AG09309 (cell line): Measurements from ENCODE around the gene CCDC78.

Experiments
- DNase-seq: peaks from one replicate; pipeline ENCODE4 v3.0.0-alpha.2; 2010; ENCODE audit warnings: low read depth
- H3K4me3 ChIP-seq: 2 replicates; pipeline ENCODE4 v1.5.1; 2011; ENCODE audit warnings: mild to moderate bottlenecking, low read depth, low read length, moderate library complexity; ENCODE audit not compliant: control insufficient read depth
- TF ChIP-seq, protein P1 (sequence below): IDR thresholded peaks from 2 replicates; pipeline ENCODE4 v1.5.1; 2011; ENCODE audit warnings: mild to moderate bottlenecking, low read depth, low read length, inconsistent platforms; ENCODE audit not compliant: insufficient read depth, control insufficient read depth; ENCODE audit errors: missing control alignments

The CCDC78 gene

DNA sequence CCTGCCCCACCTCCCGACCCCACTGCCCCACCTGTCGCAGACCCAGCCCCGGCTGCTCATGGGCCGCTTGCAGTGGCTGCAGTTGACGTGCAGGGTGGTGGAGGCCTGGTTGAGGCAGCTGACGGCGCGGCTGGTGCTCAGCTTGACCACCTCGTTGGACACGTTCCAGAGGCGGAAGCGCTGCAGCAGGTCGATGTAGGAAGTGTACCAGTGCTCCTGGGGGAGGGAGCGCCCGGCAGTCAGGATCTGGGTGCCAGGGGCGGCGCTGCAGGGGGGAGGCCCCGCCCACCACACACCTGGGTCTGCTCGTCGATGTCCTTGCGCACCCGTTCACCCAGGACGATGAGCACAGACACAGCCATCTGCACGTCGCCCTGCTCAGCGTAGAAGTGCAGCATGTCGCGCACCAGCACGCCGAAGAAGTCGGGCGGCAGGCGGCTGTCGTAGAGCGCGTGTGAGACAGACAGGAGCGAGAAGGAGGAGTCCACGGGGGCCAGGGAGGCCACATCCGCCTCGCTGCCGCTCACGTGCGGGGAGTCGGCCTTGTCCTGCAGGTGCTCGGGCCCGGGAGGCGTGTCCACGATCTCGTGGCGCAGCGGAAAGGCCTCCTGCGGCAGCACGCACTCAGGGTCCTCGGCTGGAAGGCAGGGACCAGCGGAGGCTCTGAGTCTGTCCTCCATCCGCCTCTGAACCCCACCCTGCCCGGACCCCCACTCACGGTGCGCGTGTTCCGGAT is 41.1 kb downstream of the CCDC78 start:
- TF ChIP-seq, protein P1, sequence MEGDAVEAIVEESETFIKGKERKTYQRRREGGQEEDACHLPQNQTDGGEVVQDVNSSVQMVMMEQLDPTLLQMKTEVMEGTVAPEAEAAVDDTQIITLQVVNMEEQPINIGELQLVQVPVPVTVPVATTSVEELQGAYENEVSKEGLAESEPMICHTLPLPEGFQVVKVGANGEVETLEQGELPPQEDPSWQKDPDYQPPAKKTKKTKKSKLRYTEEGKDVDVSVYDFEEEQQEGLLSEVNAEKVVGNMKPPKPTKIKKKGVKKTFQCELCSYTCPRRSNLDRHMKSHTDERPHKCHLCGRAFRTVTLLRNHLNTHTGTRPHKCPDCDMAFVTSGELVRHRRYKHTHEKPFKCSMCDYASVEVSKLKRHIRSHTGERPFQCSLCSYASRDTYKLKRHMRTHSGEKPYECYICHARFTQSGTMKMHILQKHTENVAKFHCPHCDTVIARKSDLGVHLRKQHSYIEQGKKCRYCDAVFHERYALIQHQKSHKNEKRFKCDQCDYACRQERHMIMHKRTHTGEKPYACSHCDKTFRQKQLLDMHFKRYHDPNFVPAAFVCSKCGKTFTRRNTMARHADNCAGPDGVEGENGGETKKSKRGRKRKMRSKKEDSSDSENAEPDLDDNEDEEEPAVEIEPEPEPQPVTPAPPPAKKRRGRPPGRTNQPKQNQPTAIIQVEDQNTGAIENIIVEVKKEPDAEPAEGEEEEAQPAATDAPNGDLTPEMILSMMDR: no peak
- no peak overlapping the region; the same call in 1 of the 2 replicates for H3K4me3 ChIP-seq
- DNase-seq: no peak

DNA sequence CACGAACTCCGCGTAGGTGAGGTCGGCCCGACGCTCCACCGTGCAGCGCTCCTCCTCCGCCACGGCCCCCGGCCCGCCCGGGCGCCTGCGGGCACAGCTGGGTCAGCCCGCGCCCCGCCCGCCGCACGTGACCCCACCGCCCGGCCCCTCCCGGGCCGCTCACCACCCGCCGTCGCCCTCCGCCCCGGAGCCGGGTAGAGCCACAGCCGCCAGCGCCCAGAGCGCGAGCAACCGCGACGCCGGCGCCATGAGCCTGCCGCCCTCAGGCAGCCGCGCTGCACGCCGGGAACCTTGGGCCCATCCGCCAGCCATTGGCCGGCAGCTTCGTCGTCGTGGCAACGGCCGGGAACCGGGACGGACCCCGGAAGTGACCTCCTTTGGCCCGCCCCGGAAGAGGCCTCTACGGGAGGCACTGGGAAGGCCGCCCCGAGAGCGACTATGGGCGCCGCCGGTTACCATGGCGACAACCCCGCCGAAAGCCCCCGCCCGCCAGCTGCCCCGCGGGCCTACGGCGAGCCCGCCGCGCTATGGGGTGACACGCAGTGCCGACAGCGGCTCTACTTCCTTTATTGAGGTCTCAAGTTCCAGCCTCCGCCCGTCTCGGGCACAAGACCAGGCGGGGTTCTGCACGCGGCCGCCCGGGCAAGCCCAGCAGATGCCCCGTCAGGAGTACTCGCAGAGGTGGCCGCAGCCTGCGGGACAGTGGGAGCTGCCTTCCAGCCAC is 42.0 kb downstream of the CCDC78 start, which contains the start of gene JMJD8:
Gene JMJD8 (minus strand): TSS at position 264 of the 724 bp plus-strand sequence. CDS start 15 bp downstream, at position 249.
- TF ChIP-seq, protein P1: no peak
- peak within 1 kb of the TSS; percentile 63 for H3K4me3 ChIP-seq
- DNase-seq: peak; percentile 69

DNA sequence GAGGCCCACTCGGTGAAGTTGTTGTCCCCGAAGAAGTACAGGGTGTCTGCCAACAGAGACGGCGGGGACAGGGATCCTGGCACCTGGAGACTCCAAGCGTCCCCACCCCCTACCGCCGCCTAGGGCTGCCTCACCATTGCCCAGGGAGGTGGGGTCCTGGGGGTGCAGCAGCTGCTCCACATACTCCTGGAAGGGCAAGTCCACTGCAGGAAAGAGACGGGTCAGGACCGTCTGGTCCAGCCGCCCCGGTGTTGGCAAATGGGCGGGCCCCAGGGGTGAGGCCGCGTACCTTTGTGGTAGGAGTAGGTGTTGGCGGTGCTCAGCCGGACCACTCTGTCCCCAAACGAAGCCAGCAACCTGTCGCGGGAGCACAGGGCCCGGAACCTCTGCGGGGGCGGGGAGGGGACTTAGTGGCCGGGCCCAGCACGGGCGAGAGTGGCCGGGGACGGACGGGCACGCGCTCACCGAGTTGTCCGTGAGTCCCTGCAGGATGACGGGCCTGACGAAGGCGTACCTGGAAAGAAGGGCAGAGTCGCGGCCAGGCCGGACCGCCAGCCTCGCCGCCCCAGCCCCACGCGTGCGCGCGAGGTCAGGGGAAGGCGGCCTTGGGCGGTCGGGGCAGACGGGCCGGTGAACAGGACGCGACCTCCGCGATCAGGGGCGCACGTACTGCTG is 42.7 kb downstream of the CCDC78 start:
- TF ChIP-seq, protein P1: no peak
- H3K4me3 ChIP-seq: peak overlapping the region; percentile 63
- DNase-seq: no peak

DNA sequence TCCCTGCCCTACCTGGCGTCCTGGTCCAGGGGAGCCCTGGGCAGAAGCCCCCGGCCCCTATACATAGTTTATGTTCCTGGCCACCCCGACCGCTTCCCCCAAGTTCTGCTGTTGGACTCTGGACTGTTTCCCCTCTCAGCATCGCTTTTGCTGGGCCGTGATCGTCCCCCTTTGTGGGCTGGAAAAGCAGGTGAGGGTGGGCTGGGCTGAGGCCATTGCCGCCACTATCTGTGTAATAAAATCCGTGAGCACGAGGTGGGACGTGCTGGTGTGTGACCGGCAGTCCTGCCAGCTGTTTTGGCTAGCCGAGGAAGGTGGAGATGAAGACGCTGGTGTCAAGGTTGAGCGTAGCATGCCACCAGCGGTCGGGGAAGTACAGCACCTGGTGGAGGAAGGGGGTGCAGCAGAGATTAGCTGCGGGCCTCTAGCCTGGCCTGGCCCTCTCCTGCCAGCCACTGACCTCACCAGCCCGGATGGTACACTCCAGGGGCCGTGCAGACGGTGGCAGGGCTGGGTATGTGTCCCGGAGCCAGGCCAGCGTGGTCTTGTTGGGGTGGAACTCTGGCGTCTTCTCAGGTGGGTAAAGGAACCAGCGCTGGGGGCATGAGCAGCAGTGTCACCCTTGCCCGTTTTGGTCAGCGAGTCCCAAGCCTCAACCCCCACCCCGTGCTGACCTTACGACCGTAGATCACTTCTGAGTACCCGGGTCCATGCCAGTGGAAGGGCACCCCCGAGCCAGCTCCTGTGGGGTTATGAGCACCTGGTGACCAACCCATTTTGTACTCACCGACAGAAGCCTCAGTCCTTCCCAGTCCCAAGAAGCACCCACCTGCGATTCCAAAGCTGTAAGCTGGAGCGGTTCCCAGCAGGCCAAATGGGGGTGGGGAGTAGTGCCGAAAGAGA is 43.5 kb downstream of the CCDC78 start:
- DNase-seq: no peak
- peak overlapping the region; percentile 63 for H3K4me3 ChIP-seq
- TF ChIP-seq, protein P1: no peak

DNA sequence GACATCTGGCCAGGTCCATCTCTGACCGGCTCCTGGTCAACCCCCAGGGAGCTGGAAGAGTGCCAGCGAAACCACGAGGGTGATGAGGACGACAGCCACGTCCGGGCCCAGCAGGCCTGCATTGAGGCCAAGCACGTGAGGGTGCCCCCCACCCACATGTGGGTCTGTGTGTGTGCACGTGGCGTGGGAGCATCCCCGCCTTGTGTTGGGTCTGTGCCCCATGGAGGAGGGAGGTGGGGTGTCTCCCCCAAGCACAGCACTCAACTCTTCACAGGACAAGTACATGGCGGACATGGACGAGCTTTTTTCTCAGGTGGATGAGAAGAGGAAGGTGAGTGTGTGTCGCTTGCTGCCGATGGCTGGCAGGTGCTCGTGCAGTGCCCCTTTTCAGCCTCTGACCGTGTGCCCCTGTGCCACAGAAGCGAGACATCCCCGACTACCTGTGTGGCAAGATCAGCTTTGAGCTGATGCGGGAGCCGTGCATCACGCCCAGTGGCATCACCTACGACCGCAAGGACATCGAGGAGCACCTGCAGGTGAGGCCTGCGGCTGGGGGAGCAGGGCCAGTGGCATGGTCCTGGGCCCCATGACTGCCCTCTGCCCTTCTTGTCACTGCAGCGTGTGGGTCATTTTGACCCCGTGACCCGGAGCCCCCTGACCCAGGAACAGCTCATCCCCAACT is 44.4 kb downstream of the CCDC78 start:
- DNase-seq: no peak
- peak overlapping the region; percentile 77 for H3K4me3 ChIP-seq
- TF ChIP-seq, protein P1: no peak
